SU-DHL-6 (cell line): Measurements from ENCODE around the gene WDR74.

Source experiments
- CTCF ChIP-seq: fragments of 200-600 bp; sonication (generic); IDR thresholded peaks from one replicate; pipeline ENCODE4 v1.5.1; 2017; ENCODE audit warnings: antibody characterized with exemption, mild to moderate bottlenecking, low read length, moderate library complexity; ENCODE audit not compliant: insufficient read depth, poor library complexity, severe bottlenecking
- EZH2phosphoT487 ChIP-seq: fragments of 200-600 bp; sonication (generic), shearing (Covaris generic); conservative IDR thresholded peaks from 2 replicates; pipeline ENCODE4 v1.6.1; 2018; ENCODE audit warnings: mild to moderate bottlenecking, antibody characterized with exemption, low read length, moderate library complexity, mixed read lengths

- TF ChIP-seq CTCF = no peak
- no peak for TF ChIP-seq EZH2phosphoT487
Observed at GRCh38 chr11:62853279-62853965, 14.0 kb upstream of the WDR74 start.
